SK-N-SH (cell line): Measurements from ENCODE around the gene DHCR24. TPM values are rescaled to one million over a fixed set of nuclear protein-coding genes. Genes with fewer than 3 reads are reported as not detected.

ENCODE experiments used
- CTCF ChIA-PET: fragments of 300-600, 350-600 bp; formaldehyde crosslinking; extraction: SDS; loops from one replicate; lab custom pipeline; 2021; lab: Yijun Ruan, JAX
- POLR2A ChIA-PET: fragments of 350-600 bp; sonication (Branson Sonifier 250); formaldehyde crosslinking; extraction: SDS; loops from one replicate; lab custom pipeline; 2020; ENCODE audit warnings: antibody characterized with exemption, inconsistent platforms; lab: Yijun Ruan, JAX
- DNase-seq: peaks from one replicate; pipeline ENCODE4 v3.0.0; 2012
- H2AFZ ChIP-seq: fragments of 200-600 bp; sonication (generic); 2 replicates; pipeline ENCODE4 v1.8.1; 2016; ENCODE audit warnings: antibody characterized with exemption, mild to moderate bottlenecking, low read depth
- H3F3A ChIP-seq: fragments of 200-600 bp; sonication (generic); replicated peaks from 2 replicates; pipeline ENCODE3; 2016; ENCODE audit warnings: antibody characterized with exemption, mild to moderate bottlenecking; ENCODE audit not compliant: insufficient read depth
- H3K27ac ChIP-seq, 2 experiments: fragments of 200-500 bp in 1 of 2; fragments of 200-600 bp in 1 of 2; sonication (Bioruptor generic) in 1 of 2; sonication (generic), shearing (Covaris generic) in 1 of 2; 2 replicates each; pipeline versions ENCODE4 v1.5.1 to v1.6.1; 2014 to 2016; ENCODE audit warnings: low read depth in 2 of 2, inconsistent platforms in 1 of 2, low read length in 1 of 2, mild to moderate bottlenecking in 1 of 2, mixed read lengths in 1 of 2
- H3K27me3 ChIP-seq: fragments of 200-600 bp; sonication (generic), shearing (Covaris generic); 2 replicates; pipeline ENCODE4 v1.6.1; 2016; ENCODE audit warnings: mixed run types; ENCODE audit not compliant: insufficient read depth
- H3K36me3 ChIP-seq, 2 experiments: fragments of 200-500 bp in 1 of 2; fragments of 200-600 bp in 1 of 2; sonication (Bioruptor generic) in 1 of 2; sonication (generic) in 1 of 2; replicated peaks in 1 of 2; 2 replicates each; pipeline versions ENCODE3 to v1.5.1; 2014 to 2016; ENCODE audit warnings: low read length in 1 of 2, mild to moderate bottlenecking in 1 of 2; ENCODE audit not compliant: insufficient read depth in 2 of 2, control insufficient read depth in 1 of 2
- H3K4me1 ChIP-seq, 2 experiments: fragments of 200-500 bp in 1 of 2; fragments of 200-600 bp in 1 of 2; sonication (Bioruptor generic) in 1 of 2; sonication (generic), shearing (Covaris generic) in 1 of 2; 2 replicates each; pipeline versions ENCODE4 v1.5.1 to v1.6.1; 2014 to 2016; ENCODE audit warnings: low read depth in 1 of 2, low read length in 1 of 2, mixed run types in 1 of 2; ENCODE audit not compliant: insufficient read depth in 2 of 2, control insufficient read depth in 1 of 2
- H3K4me2 ChIP-seq: fragments of 200-600 bp; sonication (generic), shearing (Covaris generic); 2 replicates; pipeline ENCODE4 v1.6.1; 2017; ENCODE audit warnings: mixed run types
- H3K4me3 ChIP-seq, 2 experiments: fragments of 200-500 bp in 1 of 2; fragments of 200-600 bp in 1 of 2; sonication (Bioruptor generic) in 1 of 2; sonication (generic), shearing (Covaris generic) in 1 of 2; 2 replicates each; pipeline versions ENCODE4 v1.5.1 to v1.8.1; 2014 to 2016; ENCODE audit warnings: low read depth in 2 of 2, inconsistent platforms in 1 of 2, low read length in 1 of 2, mild to moderate bottlenecking in 1 of 2, mixed read lengths in 1 of 2, moderate library complexity in 1 of 2
- H3K79me2 ChIP-seq: fragments of 200-600 bp; sonication (generic); 2 replicates; pipeline ENCODE4 v1.8.1; 2017; ENCODE audit warnings: mild to moderate bottlenecking; ENCODE audit not compliant: insufficient read depth
- H3K9ac ChIP-seq: fragments of 200-600 bp; sonication (generic); 2 replicates; pipeline ENCODE4 v1.6.1; 2017; ENCODE audit warnings: mixed run types
- H3K9me2 ChIP-seq: fragments of 200-600 bp; sonication (generic); 2 replicates; pipeline ENCODE4 v1.6.1; 2017; ENCODE audit warnings: mixed run types
- H3K9me3 ChIP-seq: fragments of 200-600 bp; sonication (generic); 2 replicates; pipeline ENCODE4 v1.6.1; 2017; ENCODE audit warnings: mixed run types, mild to moderate bottlenecking, moderate library complexity
- H4K20me1 ChIP-seq: fragments of 200-600 bp; sonication (generic); 2 replicates; pipeline ENCODE4 v1.6.1; 2017; ENCODE audit warnings: mild to moderate bottlenecking, mixed run types; ENCODE audit not compliant: insufficient read depth
- ELF1 ChIP-seq: IDR thresholded peaks from 2 replicates; pipeline ENCODE4 v1.4.0; 2012
- EP300 ChIP-seq, 2 experiments: IDR thresholded peaks; 2 replicates each; pipeline versions ENCODE4 v1.4.0 to v1.6.1; 2012; ENCODE audit warnings: borderline replicate concordance in 1 of 2, low read depth in 1 of 2, low read length in 1 of 2
- FOSL2 ChIP-seq: IDR thresholded peaks from 2 replicates; pipeline ENCODE4 v1.4.0; 2012; ENCODE audit warnings: low read depth, mild to moderate bottlenecking, moderate library complexity, borderline replicate concordance
- GABPA ChIP-seq: IDR thresholded peaks from 2 replicates; pipeline ENCODE4 v1.4.0; 2012; ENCODE audit warnings: low read depth, mild to moderate bottlenecking
- JUND ChIP-seq: IDR thresholded peaks from 2 replicates; pipeline ENCODE4 v1.4.0; 2012
- NFIC ChIP-seq: IDR thresholded peaks from 2 replicates; pipeline ENCODE4 v1.4.0; 2012; ENCODE audit warnings: borderline replicate concordance
- NRF1 ChIP-seq: IDR thresholded peaks from 2 replicates; pipeline ENCODE4 v1.6.1; 2012; ENCODE audit warnings: low read depth, mild to moderate bottlenecking, low read length
- RAD21 ChIP-seq: IDR thresholded peaks from 2 replicates; pipeline ENCODE4 v1.6.1; 2012; ENCODE audit warnings: mild to moderate bottlenecking, low read length
- RFX5 ChIP-seq: IDR thresholded peaks from 2 replicates; pipeline ENCODE4 v1.6.1; 2012; ENCODE audit warnings: mild to moderate bottlenecking, improper control_type of control experiment, low read length
- SMC3 ChIP-seq: IDR thresholded peaks from 2 replicates; pipeline ENCODE4 v1.6.1; 2012; ENCODE audit warnings: low read depth, low read length, improper control_type of control experiment
- TAF1 ChIP-seq: IDR thresholded peaks from 2 replicates; pipeline ENCODE4 v1.6.1; 2012; ENCODE audit warnings: low read depth, mild to moderate bottlenecking, low read length, moderate library complexity, borderline replicate concordance
- TEAD4 ChIP-seq: IDR thresholded peaks from 2 replicates; pipeline ENCODE4 v1.4.0; 2012; ENCODE audit warnings: mild to moderate bottlenecking, borderline replicate concordance; ENCODE audit not compliant: insufficient read depth
- YY1 ChIP-seq: IDR thresholded peaks from 2 replicates; pipeline ENCODE4 v1.4.0; 2012; ENCODE audit warnings: low read depth, mild to moderate bottlenecking
- WGBS: methylation state at CpG from one replicate; pipeline ENCODE4 v1.1.6; 2017; ENCODE audit warnings: low lambda C conversion rate; 5-methylcytosine and 5-hydroxymethylcytosine counted together
- polyA plus RNA-seq, 3 experiments: library from polyadenylated mRNA; depleted of rRNA; stranded (reverse); fragments of >200 nt; gene quantifications; 2 replicates each; pipeline ENCODE4 v1.2.3, GENCODE V29; 2012
- TF ChIP-seq, protein P1 (sequence below): IDR thresholded peaks from 2 replicates; pipeline ENCODE4; 2012
- TF ChIP-seq, protein P2 (sequence below): fragments of 200-600 bp; sonication (generic); IDR thresholded peaks from 2 replicates; pipeline ENCODE4 v1.6.1; 2017; ENCODE audit warnings: antibody characterized with exemption, mild to moderate bottlenecking, moderate library complexity

The DHCR24 gene
- polyA plus RNA-seq, 1 of the 3 experiments (the other 2 are of a cell fraction), result 4.3 TPM

DNA sequence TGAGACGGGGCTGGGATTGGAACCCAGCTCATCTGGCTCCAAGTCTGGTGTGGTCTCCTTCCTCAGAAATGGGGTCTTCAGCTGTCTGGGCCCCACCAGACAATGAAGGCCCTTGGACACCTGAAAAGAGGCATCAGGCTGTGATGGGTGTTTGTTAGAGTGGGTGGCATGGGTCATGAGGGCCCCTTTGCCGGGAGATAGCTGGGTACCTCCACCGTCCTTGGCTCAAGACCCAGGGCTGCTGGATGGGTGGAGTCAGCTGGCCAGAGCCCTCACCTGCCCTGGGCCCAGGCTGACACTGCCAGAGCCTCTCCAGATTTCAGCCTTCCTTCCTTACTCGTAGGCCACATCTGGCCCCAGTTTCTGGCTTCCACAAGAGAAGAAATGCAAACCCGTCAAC is 72.4 kb downstream of the DHCR24 start:
- no peaks in the 10 kb centered on the region for H3K79me2 ChIP-seq
- no peak overlapping the region for H2AFZ ChIP-seq
- ChIA-PET POLR2A (no interaction called here), CTCF (interaction anchor here (1.1 to 1.4 kb wide), 3 partner anchors 142 to 325 kb away, joined by 3 read pairs; no protein-coding TSS in a partner anchor)
- no peaks in the 10 kb centered on the region for H3K9me2 ChIP-seq
- H3K36me3 ChIP-seq, result no peaks in the 10 kb centered on the region
- H3K4me1 ChIP-seq, result peaks cover 0 to 2% of the 10 kb centered on the region in 2 experiments; a peak in 1 of 4 replicates
- no peak overlapping the region for H3K9ac ChIP-seq
- H4K20me1 ChIP-seq, result no peaks in the 10 kb centered on the region
- TF ChIP-seq FOSL2, result no peak
- TF ChIP-seq ELF1, result no peak
- 77% methylated on average over 2 of the region's 5 CpGs for WGBS
- H3K4me2 ChIP-seq, result no peak overlapping the region
- H3F3A ChIP-seq, result no peaks in the 10 kb centered on the region
- H3K9me3 ChIP-seq, result no peaks in the 10 kb centered on the region
- H3K27ac ChIP-seq, result no peak overlapping the region
- H3K27me3 ChIP-seq, result no peaks in the 10 kb centered on the region
- H3K4me3 ChIP-seq, result no peak overlapping the region
- DNase-seq, result no peak

DNA sequence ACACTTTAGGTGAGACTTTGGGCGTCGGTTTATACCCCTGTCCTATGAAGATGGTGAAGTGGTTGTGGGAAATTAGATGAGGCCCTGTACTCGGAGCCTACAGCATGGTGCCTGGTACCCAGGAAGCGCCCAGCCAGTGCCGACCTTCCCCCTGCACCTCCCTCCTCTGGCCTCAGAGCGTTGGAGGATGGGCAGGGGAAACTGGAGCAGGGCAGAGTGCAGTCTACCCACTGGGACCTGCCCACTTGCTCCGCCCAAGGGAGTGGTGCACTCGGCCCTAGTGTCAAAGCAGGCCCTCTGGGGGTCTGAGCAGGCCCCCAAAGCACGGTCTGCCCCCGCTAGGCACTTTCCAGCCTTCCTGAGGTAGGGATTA is 72.9 kb downstream of the DHCR24 start:
- Histone ChIP-seq H3K4me3 (no peak overlapping the region), H2AFZ (no peak overlapping the region), H3K9me2 (no peaks in the 10 kb centered on the region), H3K79me2 (no peaks in the 10 kb centered on the region), H3K4me2 (no peak overlapping the region), H3F3A (no peaks in the 10 kb centered on the region), H3K36me3 (no peaks in the 10 kb centered on the region), H4K20me1 (no peaks in the 10 kb centered on the region), H3K27ac (no peak overlapping the region), H3K27me3 (no peaks in the 10 kb centered on the region), H3K9ac (no peak overlapping the region), H3K4me1 (peaks cover 0 to 2% of the 10 kb centered on the region in 2 experiments; a peak in 1 of 4 replicates), H3K9me3 (no peaks in the 10 kb centered on the region)
- ChIA-PET CTCF (interaction anchor here (0.9 kb wide), 1 partner anchor 12 kb away, joined by 3 read pairs; no protein-coding TSS in a partner anchor), POLR2A (no interaction called here)
- no peak for TF ChIP-seq RFX5
- TF ChIP-seq EP300 (IDR thresholded peaks at IDR 0.05; ENCODE audit: borderline replicate concordance in 1 of 2, low read depth in 1 of 2, low read length in 1 of 2), result no peak
- TF ChIP-seq, protein P1, sequence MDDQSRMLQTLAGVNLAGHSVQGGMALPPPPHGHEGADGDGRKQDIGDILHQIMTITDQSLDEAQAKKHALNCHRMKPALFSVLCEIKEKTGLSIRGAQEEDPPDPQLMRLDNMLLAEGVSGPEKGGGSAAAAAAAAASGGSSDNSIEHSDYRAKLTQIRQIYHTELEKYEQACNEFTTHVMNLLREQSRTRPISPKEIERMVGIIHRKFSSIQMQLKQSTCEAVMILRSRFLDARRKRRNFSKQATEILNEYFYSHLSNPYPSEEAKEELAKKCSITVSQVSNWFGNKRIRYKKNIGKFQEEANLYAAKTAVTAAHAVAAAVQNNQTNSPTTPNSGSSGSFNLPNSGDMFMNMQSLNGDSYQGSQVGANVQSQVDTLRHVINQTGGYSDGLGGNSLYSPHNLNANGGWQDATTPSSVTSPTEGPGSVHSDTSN, result no peak
- TF ChIP-seq NFIC, result no peak
- no peak for TF ChIP-seq NRF1
- TF ChIP-seq TAF1, result no peak
- TF ChIP-seq, protein P2, sequence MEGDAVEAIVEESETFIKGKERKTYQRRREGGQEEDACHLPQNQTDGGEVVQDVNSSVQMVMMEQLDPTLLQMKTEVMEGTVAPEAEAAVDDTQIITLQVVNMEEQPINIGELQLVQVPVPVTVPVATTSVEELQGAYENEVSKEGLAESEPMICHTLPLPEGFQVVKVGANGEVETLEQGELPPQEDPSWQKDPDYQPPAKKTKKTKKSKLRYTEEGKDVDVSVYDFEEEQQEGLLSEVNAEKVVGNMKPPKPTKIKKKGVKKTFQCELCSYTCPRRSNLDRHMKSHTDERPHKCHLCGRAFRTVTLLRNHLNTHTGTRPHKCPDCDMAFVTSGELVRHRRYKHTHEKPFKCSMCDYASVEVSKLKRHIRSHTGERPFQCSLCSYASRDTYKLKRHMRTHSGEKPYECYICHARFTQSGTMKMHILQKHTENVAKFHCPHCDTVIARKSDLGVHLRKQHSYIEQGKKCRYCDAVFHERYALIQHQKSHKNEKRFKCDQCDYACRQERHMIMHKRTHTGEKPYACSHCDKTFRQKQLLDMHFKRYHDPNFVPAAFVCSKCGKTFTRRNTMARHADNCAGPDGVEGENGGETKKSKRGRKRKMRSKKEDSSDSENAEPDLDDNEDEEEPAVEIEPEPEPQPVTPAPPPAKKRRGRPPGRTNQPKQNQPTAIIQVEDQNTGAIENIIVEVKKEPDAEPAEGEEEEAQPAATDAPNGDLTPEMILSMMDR, result no peak
- no peak for TF ChIP-seq YY1
- TF ChIP-seq FOSL2, result no peak
- TF ChIP-seq RAD21, result no peak
- no peak for TF ChIP-seq TEAD4
- TF ChIP-seq ELF1, result no peak
- no peak for TF ChIP-seq GABPA
- TF ChIP-seq JUND, result no peak
- no peak for TF ChIP-seq SMC3
- no peak for DNase-seq
- WGBS, result 60% methylated on average over 7 of the region's 10 CpGs
